Neural crest cell (in vitro differentiated cells): ENCODE measurements around the gene STMND1. TPM values are rescaled to one million over a fixed set of nuclear protein-coding genes. Genes with fewer than 3 reads are reported as not detected.

Source experiments
- DNase-seq: peaks from one replicate; pipeline ENCODE4 v3.0.0; 2021; ENCODE audit warnings: low read depth, mixed read lengths, low spot score
- H3K27ac Mint-ChIP-seq: one replicate; pipeline ENCODE4 v1.8.0; 2021; ENCODE audit warnings: mild to moderate bottlenecking, mixed read lengths; ENCODE audit not compliant: unreplicated experiment
- H3K27me3 Mint-ChIP-seq: 2 replicates; pipeline ENCODE4 v1.8.0; 2021; ENCODE audit warnings: low read depth, mild to moderate bottlenecking, mixed read lengths
- H3K36me3 Mint-ChIP-seq: 2 replicates; pipeline ENCODE4 v1.8.0; 2021; ENCODE audit warnings: low read depth, mild to moderate bottlenecking, mixed read lengths
- H3K4me1 Mint-ChIP-seq: 2 replicates; pipeline ENCODE4 v1.8.0; 2021; ENCODE audit warnings: mixed read lengths
- H3K4me3 Mint-ChIP-seq: one replicate; pipeline ENCODE4 v1.8.0; 2021; ENCODE audit warnings: mild to moderate bottlenecking, mixed read lengths
- H3K9me3 Mint-ChIP-seq: 2 replicates; pipeline ENCODE4 v1.8.0; 2021; ENCODE audit warnings: mixed read lengths
- total RNA-seq: library from RNA; stranded (reverse); gene quantifications from 2 replicates; pipeline ENCODE4 v1.2.1, GENCODE V29; 2021
- TF ChIP-seq, protein P1 (sequence below): fragments of 200-600 bp; sonication (generic); conservative IDR thresholded peaks from 2 replicates; pipeline ENCODE4 v1.5.0; 2021; ENCODE audit warnings: antibody characterized with exemption, mild to moderate bottlenecking

Gene STMND1
- total RNA-seq, 1 donor from 2014 or later: not detected

DNA sequence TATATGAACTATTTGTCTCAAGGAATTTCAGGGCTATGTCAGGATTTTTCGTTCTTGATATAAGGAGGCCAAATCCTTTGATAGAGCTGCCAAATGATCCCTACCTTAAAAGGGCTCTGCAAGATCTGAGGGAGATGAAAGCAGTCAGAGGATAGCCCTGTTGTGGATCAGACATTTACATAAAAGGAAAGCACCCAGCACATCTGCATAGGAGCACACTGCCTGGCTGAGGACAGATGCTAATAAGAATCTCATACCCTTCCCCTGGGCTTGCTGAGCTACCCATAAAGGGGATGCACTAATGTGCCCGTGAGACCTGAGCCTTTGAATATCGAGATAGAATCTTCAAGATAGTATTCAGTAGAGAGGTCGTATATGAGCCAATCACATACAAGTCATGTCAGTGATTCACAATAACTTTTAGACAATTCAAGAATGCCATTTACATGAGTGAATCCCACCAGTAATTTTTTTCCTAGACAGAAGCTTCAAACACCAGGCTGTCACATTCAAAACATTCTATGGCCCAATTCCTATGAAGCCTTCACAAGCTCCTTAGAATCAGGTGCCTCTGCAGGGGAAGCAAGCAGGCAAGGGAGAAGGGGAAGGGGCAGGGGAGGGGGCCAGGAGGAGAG is 71.1 kb downstream of the STMND1 start:
- no peaks in the 10 kb centered on the region for H3K9me3 Mint-ChIP-seq
- H3K27ac Mint-ChIP-seq: no peak overlapping the region
- peaks cover 1% of the 10 kb centered on the region for H3K4me1 Mint-ChIP-seq
- H3K4me3 Mint-ChIP-seq: no peak overlapping the region
- H3K36me3 Mint-ChIP-seq: no peaks in the 10 kb centered on the region
- H3K27me3 Mint-ChIP-seq: no peaks in the 10 kb centered on the region
- no peak for DNase-seq
- TF ChIP-seq, protein P1, sequence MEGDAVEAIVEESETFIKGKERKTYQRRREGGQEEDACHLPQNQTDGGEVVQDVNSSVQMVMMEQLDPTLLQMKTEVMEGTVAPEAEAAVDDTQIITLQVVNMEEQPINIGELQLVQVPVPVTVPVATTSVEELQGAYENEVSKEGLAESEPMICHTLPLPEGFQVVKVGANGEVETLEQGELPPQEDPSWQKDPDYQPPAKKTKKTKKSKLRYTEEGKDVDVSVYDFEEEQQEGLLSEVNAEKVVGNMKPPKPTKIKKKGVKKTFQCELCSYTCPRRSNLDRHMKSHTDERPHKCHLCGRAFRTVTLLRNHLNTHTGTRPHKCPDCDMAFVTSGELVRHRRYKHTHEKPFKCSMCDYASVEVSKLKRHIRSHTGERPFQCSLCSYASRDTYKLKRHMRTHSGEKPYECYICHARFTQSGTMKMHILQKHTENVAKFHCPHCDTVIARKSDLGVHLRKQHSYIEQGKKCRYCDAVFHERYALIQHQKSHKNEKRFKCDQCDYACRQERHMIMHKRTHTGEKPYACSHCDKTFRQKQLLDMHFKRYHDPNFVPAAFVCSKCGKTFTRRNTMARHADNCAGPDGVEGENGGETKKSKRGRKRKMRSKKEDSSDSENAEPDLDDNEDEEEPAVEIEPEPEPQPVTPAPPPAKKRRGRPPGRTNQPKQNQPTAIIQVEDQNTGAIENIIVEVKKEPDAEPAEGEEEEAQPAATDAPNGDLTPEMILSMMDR: no peak

DNA sequence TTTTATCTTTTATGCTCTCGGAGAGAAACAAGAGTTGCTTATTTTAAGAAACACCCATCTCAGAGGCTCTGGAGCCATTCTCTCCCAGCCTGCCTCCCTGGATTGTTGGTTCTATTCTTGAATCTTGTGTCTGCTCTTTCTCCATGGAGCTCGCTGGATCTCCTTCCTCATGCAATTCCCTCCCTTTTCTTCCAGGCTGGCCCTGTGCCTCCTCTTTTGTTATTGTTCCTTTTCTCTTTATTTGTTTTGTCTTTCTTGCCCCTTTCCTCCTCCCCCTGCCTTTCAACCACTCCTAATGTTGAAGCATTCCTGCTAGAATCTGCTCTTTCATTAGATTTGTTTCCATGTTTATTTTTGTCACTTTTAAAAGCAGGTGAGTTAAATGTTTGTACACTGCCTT is 76.5 kb downstream of the STMND1 start:
- H3K27ac Mint-ChIP-seq: peak overlapping the region; percentile 32
- peaks cover 11% of the 10 kb centered on the region for H3K4me1 Mint-ChIP-seq
- H3K4me3 Mint-ChIP-seq: no peak overlapping the region
- H3K36me3 Mint-ChIP-seq: no peaks in the 10 kb centered on the region
- H3K27me3 Mint-ChIP-seq: no peaks in the 10 kb centered on the region
- DNase-seq: no peak
- H3K9me3 Mint-ChIP-seq: no peaks in the 10 kb centered on the region
- TF ChIP-seq, protein P1: no peak

DNA sequence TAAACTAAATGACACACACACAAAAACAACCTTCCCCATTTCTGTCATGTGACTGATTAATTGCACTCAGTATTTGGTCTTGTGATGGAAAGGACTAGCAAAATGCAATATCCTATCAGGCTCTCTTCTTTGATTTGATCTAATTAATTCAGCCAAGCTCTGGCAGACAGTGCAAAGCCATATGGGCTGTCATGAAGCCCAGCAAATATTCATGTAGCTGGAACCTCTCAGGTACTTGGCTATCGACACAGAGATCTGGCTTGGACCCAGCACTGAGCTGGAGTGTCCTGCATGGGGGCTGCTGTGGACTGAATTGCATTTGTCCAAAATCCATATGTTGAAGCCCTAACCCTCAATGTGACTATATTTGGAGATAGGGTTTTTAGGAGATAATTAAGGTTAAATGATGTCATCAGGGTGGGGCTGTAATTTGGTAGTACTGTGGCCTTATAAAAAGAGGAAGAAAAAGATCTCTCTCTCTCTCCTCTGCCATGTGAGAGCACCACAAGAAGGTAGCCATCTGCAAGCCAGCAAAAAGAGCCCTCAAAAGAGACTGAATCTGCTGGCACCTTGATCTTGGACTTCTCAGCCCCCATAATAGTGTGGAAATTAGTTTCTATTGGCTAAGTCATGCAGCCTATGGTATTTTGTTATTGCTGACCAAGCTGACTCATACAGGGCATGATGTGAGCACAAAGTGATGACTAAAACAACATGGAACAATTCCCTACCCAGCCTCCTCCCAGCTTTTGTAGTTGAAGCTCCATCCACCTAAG is 77.1 kb downstream of the STMND1 start:
- DNase-seq: no peak
- Mint-ChIP-seq H3K36me3 (no peaks in the 10 kb centered on the region), H3K4me1 (peaks cover 11% of the 10 kb centered on the region), H3K9me3 (no peaks in the 10 kb centered on the region), H3K27me3 (no peaks in the 10 kb centered on the region), H3K4me3 (no peak overlapping the region), H3K27ac (no peak overlapping the region)
- TF ChIP-seq, protein P1: no peak

DNA sequence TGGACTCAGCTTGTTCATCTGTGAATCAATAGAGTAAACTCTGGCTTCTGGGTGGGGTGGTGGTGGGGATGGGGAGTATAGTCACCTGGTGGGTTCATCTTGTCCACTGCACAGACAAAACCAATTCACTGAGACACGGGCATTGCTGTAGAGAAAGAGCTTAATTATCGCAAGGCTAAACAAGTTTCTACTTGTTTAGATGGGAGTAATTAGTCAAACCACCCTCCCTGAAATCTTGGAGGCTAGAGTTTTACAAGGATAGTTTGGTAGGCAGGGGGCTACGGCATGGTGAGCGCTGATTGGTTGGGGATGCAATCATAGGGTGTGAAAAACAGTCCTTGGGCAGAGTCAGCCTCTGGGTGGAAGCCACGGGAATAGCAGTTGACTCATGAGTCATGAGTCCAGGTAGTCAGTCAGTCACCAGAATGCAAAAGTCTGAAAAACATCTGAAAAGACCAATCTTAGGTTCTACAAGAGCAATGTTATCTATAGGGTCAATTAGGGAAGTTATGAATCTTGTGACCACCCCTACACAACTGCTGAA is 77.8 kb downstream of the STMND1 start:
- H3K36me3 Mint-ChIP-seq: no peaks in the 10 kb centered on the region
- no peak overlapping the region for H3K27ac Mint-ChIP-seq
- TF ChIP-seq, protein P1: no peak
- DNase-seq: no peak
- no peak overlapping the region for H3K4me3 Mint-ChIP-seq
- H3K27me3 Mint-ChIP-seq: no peaks in the 10 kb centered on the region
- no peaks in the 10 kb centered on the region for H3K9me3 Mint-ChIP-seq
- peaks cover 11% of the 10 kb centered on the region for H3K4me1 Mint-ChIP-seq

Other genes starting within 250 kb of the STMND1 start
- 3.4 and 4.0 TPM in 2 replicates for gene RBM24, start 179.3 kb downstream of the STMND1 start, total RNA-seq